ENCODE measurements around the gene IRX3. TPM values are rescaled to one million over a fixed set of nuclear protein-coding genes. Genes with fewer than 3 reads are reported as not detected.

The IRX3 gene
- total and polyA plus RNA-seq, 2 of the 8 experiments (the other 6 are each of a cell fraction or from before 2014, with no cell fraction given): 0.50 to 1.6 TPM

DNA sequence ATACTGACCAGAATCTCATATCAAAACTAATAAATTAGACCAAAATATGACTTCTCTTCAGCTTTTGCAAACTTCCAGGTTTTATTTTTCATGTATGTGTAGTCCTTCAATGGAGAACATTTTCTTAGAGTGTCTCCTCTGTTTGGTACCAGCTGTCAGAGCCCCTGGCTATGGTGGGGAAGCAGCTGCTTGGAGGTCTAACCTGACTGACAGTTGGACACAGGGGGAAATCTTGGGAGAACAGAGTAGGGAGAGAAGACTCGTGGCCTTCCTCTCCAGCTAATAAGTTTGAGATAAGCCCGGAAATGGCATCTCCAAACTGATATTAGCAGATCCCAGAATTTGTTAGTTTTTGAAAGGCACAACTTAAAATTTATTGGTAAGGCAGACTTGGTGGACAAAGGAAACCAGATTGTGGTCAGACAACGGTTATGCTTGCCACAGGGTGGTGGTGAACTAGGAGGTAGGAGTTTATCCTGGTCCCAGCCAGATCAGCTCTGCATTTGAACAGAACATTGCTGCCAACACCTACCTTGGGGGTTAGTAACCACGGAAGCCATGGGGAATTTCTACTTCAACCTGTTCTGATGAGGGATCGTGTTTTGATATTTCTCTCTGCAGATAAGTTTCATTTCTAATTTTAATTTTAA, 39.2 kb upstream of the IRX3 start (continued):
- TF ChIP-seq, protein P1, sequence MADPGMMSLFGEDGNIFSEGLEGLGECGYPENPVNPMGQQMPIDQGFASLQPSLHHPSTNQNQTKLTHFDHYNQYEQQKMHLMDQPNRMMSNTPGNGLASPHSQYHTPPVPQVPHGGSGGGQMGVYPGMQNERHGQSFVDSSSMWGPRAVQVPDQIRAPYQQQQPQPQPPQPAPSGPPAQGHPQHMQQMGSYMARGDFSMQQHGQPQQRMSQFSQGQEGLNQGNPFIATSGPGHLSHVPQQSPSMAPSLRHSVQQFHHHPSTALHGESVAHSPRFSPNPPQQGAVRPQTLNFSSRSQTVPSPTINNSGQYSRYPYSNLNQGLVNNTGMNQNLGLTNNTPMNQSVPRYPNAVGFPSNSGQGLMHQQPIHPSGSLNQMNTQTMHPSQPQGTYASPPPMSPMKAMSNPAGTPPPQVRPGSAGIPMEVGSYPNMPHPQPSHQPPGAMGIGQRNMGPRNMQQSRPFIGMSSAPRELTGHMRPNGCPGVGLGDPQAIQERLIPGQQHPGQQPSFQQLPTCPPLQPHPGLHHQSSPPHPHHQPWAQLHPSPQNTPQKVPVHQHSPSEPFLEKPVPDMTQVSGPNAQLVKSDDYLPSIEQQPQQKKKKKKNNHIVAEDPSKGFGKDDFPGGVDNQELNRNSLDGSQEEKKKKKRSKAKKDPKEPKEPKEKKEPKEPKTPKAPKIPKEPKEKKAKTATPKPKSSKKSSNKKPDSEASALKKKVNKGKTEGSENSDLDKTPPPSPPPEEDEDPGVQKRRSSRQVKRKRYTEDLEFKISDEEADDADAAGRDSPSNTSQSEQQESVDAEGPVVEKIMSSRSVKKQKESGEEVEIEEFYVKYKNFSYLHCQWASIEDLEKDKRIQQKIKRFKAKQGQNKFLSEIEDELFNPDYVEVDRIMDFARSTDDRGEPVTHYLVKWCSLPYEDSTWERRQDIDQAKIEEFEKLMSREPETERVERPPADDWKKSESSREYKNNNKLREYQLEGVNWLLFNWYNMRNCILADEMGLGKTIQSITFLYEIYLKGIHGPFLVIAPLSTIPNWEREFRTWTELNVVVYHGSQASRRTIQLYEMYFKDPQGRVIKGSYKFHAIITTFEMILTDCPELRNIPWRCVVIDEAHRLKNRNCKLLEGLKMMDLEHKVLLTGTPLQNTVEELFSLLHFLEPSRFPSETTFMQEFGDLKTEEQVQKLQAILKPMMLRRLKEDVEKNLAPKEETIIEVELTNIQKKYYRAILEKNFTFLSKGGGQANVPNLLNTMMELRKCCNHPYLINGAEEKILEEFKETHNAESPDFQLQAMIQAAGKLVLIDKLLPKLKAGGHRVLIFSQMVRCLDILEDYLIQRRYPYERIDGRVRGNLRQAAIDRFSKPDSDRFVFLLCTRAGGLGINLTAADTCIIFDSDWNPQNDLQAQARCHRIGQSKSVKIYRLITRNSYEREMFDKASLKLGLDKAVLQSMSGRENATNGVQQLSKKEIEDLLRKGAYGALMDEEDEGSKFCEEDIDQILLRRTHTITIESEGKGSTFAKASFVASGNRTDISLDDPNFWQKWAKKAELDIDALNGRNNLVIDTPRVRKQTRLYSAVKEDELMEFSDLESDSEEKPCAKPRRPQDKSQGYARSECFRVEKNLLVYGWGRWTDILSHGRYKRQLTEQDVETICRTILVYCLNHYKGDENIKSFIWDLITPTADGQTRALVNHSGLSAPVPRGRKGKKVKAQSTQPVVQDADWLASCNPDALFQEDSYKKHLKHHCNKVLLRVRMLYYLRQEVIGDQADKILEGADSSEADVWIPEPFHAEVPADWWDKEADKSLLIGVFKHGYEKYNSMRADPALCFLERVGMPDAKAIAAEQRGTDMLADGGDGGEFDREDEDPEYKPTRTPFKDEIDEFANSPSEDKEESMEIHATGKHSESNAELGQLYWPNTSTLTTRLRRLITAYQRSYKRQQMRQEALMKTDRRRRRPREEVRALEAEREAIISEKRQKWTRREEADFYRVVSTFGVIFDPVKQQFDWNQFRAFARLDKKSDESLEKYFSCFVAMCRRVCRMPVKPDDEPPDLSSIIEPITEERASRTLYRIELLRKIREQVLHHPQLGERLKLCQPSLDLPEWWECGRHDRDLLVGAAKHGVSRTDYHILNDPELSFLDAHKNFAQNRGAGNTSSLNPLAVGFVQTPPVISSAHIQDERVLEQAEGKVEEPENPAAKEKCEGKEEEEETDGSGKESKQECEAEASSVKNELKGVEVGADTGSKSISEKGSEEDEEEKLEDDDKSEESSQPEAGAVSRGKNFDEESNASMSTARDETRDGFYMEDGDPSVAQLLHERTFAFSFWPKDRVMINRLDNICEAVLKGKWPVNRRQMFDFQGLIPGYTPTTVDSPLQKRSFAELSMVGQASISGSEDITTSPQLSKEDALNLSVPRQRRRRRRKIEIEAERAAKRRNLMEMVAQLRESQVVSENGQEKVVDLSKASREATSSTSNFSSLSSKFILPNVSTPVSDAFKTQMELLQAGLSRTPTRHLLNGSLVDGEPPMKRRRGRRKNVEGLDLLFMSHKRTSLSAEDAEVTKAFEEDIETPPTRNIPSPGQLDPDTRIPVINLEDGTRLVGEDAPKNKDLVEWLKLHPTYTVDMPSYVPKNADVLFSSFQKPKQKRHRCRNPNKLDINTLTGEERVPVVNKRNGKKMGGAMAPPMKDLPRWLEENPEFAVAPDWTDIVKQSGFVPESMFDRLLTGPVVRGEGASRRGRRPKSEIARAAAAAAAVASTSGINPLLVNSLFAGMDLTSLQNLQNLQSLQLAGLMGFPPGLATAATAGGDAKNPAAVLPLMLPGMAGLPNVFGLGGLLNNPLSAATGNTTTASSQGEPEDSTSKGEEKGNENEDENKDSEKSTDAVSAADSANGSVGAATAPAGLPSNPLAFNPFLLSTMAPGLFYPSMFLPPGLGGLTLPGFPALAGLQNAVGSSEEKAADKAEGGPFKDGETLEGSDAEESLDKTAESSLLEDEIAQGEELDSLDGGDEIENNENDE (IDR thresholded peaks at IDR 0.05; ENCODE audit: insufficient replicate concordance, low read length): no peak
- TF ChIP-seq JUND (IDR thresholded peaks at IDR 0.05; ENCODE audit: low read length): no peak
- no peak for TF ChIP-seq RXRA (IDR thresholded peaks at IDR 0.05; ENCODE audit: insufficient read depth, low read depth, low read length)
- no peak for TF ChIP-seq USF2 (IDR thresholded peaks at IDR 0.05; ENCODE audit: low read length)
- TF ChIP-seq BRCA1 (IDR thresholded peaks at IDR 0.05; ENCODE audit: low read depth, low read length): no peak
- no peak for TF ChIP-seq CTBP2 (IDR thresholded peaks at IDR 0.05; ENCODE audit: borderline replicate concordance, insufficient read depth, insufficient read length, low read length)
- TF ChIP-seq EGR1 (IDR thresholded peaks at IDR 0.05; ENCODE audit: borderline replicate concordance, low read depth, low read length): no peak
- no peak for TF ChIP-seq TAF1 (IDR thresholded peaks at IDR 0.05; ENCODE audit: low read depth, low read length)

Measured in H1 (cell line).